HG02571 (cell line): ENCODE results near the gene DPY30.

Experiments
- ATAC-seq: cut with Tn5 transposase; IDR thresholded peaks from one replicate; pipeline ENCODE4 v1.9.1; 2021; ENCODE audit warnings: mild to moderate bottlenecking, moderate library complexity; ENCODE audit not compliant: unreplicated experiment

The DPY30 gene

DNA sequence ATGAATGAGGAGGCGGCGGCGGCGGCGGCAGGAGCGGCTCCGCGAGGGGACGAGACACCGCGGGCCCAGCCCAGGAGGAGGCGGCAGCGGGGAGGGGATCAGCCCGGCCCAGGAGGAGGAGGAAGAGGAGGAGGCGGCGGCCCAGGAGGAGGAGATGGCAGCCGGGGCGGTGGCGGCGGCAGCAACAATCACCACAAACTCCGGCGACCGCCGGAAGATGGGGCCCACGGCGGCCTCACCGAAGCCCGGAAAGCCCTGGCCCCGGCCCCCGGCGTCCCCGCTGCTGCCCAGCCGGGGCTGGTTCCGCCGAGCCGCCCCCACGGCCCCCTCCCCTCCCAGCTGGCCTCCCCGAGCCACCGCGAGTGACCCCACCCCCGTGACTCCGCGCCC lies 29.3 kb downstream of the DPY30 start:
- ATAC-seq, result peak; percentile 65

DNA sequence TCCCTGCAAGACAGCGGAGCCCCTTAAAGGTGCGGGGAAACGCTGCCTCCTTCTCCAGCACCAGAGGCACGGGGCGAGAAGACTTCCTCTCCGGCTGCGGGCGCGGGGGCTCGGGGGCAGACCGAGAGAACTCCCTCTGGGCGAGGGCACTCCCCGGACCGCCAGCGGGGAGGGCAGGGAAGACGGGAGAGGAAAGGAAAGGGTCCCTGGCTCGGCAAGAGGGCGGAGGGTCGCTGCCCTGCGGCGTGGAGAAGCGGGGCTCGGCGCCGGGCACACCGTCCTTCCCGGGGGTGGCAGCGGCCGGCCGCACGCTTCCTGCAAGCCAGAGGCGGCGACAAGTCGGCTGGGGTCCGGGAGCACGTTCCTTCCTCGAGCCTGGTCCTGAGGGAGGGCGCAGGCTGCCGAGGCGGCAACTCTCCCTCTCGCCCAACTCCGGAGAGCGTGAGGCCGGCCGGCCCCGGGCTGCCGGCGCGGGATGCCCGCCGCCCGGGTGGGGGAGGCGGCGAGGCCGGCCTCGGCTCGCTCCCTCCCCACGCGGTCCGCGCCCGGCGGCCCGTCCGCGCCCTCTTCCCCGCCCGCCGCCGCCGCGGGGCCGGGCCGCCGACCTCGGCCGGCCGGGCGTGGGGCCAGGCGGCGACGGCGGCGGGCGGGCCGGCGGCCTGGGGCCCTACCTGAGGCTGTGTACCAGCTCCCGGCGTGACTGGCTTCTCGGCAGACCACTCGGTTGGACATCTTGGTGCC lies 29.9 kb downstream of the DPY30 start:
- ATAC-seq, result peak; percentile 33

GRCh38 chr2:32008805-32009515 lies 30.6 kb downstream of the DPY30 start:
- no peak for ATAC-seq

- no peak for ATAC-seq
These were observed 32.5 kb downstream of the DPY30 start for GRCh38 chr2:32007121-32007391.

- ATAC-seq, result no peak
These were observed 34.1 kb downstream of the DPY30 start for GRCh38 chr2:32005371-32005976.

DNA sequence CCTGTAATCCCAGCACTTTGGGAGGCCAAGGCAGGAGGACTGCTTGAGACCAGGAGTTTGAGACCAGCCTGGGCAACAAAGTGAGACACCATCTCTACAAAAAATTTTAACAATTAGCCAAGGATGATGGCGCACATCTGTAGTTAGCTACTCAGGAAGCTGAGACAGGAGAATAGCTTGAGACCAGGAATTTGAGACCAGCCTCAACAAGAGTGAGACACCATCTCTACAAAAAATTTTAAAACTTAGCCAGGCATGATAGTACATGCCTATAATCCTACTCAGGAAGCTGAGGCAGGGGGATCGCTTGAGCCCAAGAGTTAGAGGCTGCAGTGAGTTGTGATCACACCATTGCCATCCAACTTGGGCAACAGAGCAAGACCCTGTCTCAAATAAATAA lies 35.8 kb downstream of the DPY30 start:
- ATAC-seq, result no peak

DNA sequence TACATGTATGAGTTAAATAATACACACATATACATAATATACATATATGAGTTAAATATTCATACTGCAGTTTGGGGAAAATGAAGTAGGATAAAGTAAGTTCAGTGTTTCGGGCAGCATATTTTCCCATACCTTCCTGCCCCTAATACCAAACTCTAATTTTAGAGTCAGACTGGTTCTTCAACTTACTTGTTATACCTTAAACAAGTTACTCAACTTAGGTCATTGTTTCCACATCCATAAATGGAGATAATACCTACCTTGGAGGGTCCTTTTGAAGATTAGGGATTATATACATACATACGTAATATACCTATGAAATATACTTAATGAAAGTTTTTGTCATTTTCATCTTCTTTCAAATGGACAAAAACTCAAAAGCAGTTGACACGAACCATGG lies 37.2 kb downstream of the DPY30 start:
- ATAC-seq, result no peak

GRCh38 chr2:31999438-31999837 lies 40.2 kb downstream of the DPY30 start:
- no peak for ATAC-seq

DNA sequence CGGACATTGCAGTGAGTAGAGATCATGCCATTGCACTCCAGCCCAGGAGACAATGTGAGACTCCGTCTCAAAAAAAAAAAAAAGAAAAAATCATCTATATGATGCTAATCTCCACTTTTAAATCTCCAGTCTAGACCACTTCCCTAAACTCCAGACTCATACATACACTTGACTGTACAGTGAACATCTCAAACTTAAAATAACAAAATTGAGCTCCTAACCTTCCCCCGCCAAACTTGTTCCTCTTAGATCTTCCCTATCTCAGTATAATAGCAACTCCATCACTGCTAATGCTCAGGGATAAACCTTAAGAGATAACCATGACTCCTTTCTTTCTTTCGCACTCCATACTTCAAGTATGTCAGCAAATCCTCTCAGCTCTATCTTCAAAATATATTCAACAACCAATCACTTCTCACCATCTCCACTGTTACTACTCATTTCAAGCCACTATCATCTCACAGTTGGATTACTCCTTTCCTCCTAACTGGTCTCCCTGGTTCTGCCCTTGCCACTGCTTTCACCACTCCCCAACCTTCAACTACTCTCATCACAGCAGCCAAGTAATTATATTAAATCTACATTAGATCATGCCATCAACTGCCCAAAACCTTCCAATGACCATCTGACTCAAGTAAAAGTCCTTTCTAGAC lies 40.7 kb downstream of the DPY30 start:
- no peak for ATAC-seq

DNA sequence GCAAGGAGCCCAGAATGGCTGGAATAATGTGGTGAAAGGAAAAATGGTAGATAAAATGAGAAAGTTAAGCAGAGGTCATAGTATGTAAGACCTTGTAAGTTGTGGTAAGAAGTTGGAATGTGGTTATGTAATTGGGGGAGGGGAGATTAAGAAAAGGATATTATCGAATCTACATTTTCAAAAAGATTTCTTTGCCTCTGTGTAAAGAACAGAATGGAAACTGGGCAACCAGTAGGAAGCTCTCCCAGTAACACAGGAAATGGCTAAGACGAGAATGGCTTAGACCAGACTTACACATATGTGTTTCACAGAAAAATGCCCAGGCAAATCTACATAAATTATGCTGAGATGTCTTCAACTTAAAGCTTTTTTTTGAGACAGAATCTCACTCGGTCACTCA lies 42.0 kb downstream of the DPY30 start:
- no peak for ATAC-seq

DNA sequence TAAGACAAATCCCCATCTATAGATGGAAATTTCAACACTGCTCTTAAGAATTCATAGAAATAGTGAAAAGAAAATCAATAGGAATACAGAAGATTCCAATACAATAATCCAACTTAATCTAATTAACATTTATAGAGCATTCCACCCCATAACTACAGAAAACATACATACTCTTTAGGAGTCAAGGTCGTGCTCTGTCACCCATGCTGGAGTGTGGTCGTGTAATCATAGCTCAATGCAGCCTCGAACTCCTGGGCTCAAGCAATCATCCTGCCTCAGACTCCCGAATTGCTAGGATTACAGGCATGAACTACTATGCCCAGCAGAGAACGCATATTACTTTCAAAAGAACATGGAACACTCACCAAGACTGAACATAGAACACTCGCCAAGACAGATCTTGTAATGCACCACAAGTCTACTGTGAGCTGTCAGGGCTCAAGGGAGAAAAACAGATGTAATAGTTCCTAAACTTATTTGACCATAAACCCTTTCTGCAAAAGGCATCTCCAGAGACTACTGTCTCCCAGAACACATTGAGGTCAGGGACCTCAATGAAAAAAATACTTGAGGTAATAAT lies 42.9 kb downstream of the DPY30 start:
- no peak for ATAC-seq

GRCh38 chr2:31992934-31993333 lies 46.7 kb downstream of the DPY30 start:
- no peak for ATAC-seq

DNA sequence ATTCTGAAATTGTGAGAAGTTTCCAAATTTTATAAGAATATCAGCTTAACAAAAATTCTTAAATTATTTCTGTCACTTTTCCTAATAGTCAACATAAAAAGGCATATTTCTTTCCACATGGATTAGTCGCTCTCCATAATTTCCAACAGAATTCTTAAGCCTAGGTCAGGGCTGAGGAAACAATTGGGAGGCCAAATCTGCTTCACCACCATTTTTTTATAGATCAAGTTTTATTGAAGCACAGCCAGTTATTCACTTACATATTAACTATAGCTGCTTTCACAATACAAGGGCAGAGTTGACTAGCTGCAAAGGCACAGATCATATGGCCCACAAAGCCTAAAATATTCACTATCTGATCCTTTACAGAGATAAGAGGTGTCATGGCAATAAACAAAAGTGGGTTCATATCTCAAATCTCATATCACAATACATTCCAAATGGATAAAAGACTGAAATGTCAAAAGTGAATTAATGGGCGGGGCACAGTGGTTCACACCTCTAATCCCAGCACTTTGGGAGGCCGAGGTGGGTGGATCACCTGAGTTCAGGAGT lies 47.5 kb downstream of the DPY30 start:
- ATAC-seq, result no peak

DNA sequence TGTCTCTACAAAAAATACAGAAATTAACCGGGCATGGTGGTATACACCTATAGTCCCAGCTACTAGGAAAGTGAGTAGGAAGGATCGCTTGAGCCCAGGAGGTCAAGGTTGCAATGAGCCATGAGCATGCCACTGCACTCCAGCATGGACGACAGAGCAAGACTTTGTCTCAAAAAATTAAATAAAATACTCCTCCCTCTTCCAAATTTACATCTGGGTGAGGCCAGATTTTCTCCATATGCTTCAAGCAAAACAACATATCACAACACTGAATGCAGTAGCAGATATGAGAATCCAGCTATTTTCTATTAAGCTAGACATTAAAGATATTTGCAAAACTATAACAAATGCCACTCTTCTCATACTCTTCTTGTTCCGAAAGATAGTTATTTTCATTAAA lies 49.7 kb downstream of the DPY30 start:
- no peak for ATAC-seq

DNA sequence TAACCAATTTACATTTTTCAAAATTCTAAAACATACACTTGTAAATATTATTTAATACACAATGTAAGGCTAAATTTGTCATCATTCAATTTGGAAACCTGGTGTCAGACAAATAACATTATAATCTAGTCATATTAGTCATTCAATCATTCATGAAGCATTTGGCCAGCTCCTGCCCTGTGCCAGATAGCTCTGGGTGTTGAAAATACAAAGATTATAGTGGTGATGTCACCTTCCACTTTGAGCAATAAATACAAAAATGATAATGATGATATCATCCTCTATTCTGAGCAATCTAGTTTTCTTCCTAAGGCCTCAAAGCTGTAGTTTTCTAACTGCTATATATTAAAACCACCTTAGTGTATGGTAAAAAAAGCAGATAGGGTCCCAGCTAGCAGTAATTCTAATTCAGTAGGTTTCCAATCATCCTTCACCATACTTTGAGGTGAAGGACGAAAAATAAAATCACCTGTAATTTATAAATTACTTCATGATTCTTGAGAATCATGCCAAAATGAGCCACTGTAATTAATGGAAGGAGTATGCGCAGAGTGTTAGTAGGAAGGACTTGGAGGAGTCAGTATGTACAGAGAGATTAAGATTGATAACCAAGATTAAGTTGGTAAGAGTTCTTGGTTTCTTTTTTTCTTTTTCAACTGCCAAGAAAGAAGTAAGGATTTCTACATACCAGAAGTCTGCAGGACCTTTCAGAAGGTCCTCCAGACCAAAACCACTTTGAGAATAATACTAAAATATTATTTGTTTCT lies 52.0 kb downstream of the DPY30 start:
- ATAC-seq, result no peak

- no peak for ATAC-seq
These were observed 52.7 kb downstream of the DPY30 start for GRCh38 chr2:31986906-31987305.

DNA sequence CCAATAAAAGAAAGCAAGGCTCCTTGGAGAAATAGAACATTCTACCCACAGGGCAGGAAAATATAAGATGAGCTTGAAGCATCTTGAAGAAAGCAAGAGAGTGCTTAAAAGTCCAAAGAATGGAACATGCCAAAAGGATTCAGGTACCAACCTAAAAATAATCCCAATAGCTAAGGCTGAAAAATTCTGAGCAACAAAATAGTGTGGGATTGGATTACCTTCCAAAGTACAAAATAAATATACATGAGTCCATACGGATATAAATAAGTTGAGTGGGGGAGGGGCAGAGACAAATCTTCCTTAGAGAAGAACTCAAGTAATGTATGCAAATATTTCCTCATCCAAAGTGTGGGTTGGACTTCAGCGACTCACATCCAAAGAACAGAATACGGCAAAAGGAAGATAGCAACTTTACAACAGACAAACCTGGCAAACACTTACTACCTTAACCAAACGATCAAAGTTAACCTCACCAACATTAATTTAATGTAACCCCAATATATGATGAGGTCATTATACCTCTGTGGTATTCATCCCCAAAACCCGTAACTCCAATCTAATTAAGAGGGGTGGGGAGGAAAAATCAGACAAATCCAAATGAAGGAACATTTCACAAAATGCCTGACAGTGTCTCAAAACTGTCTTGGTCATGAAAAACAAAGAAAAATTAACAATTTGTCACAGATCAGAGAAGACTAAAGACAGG lies 55.7 kb downstream of the DPY30 start:
- no peak for ATAC-seq

- peak; percentile 97 for ATAC-seq
These were observed 58.8 kb downstream of the DPY30 start for GRCh38 chr2:31980674-31981356.

- no peak for ATAC-seq
These were observed 59.6 kb downstream of the DPY30 start for GRCh38 chr2:31979956-31980355.
